Left renal pelvis (tissue), 4 donors: ENCODE results near the gene TMOD3. TPM values are rescaled to one million over a fixed set of nuclear protein-coding genes. Genes with fewer than 3 reads are reported as not detected.

Experiments
- DNase-seq, 4 donors: peaks; one replicate each; pipeline ENCODE4 v3.0.0-alpha.2; 2013; ENCODE audit warnings: low read depth in 4 of 4, low spot score in 3 of 4
- polyA plus RNA-seq, 4 donors: library from polyadenylated mRNA; unstranded; fragments of 120-200 nt; gene quantifications; one replicate each; pipeline ENCODE4 v1.2.1, GENCODE V29; 2013; ENCODE audit not compliant: insufficient read length in 4 of 4

The TMOD3 gene
- polyA plus RNA-seq, 4 donors, result 38.2 to 60.0 (median 50.6) TPM

GRCh38 chr15:51889486-51889885 is 60.0 kb downstream of the TMOD3 start:
- DNase-seq, result no peak

- DNase-seq, result no peak
Measured at GRCh38 chr15:51904421-51904820, 75.0 kb downstream of the TMOD3 start.

- no peak for DNase-seq
Measured at GRCh38 chr15:51904931-51905330, 75.5 kb downstream of the TMOD3 start.

DNA sequence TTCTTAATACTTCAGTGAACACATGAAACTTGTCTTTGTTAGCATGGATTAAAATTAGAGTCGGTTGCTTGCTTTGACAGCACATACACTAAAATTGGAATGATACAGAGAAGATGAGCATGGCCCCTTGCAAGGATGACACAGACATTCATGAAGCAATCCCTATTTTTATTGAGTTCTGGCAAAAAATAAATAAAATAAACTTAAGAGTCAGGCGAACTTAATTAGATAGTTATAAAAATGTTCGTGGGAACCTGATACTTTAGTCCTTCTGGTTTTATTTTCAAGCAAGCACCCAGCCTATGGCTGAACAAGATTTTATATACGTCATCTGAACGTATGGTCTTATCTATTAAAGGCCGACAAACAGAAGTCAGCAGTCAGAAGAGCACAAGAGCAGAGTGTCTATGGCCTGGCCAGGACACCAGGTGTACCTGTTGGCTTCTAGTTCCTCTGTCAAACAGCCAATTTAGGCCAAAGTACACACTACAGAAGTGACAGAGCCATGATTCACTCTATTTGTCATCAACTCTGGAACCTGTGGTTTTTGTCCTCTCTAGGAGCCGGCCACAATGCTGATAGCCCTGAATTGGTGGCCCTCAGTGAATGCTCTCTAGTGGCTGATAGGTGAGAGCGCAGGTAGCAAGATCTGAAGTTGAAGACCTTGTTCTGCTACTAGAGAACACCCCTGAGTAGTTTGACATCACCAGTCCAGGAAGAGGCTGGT is 77.8 kb downstream of the TMOD3 start:
- no peak for DNase-seq

- no peak for DNase-seq
Measured at GRCh38 chr15:51908316-51908715, 78.9 kb downstream of the TMOD3 start.

GRCh38 chr15:51909584-51909983 is 80.1 kb downstream of the TMOD3 start:
- DNase-seq, result no peak

DNA sequence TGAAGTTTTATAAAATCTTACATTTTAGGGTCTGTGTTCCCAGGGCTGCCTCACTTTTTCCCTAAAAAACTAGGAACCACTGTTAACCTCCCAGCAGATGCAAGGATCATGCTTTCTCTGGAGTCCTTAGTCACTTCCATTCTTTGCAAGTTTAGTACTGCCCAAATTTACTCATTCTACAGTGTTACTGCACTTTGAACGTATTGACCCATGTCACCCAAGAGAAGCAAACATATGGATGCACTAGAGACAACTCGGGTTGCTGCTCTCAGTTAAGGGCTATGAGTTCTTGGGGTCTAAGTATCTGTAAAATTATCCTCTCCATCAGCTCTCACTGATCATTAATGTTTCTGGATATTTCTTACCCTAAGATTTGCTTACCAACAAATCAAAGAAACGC is 83.1 kb downstream of the TMOD3 start:
- no peak for DNase-seq

- no peak for DNase-seq
Measured at GRCh38 chr15:51917493-51917892, 88.0 kb downstream of the TMOD3 start.

DNA sequence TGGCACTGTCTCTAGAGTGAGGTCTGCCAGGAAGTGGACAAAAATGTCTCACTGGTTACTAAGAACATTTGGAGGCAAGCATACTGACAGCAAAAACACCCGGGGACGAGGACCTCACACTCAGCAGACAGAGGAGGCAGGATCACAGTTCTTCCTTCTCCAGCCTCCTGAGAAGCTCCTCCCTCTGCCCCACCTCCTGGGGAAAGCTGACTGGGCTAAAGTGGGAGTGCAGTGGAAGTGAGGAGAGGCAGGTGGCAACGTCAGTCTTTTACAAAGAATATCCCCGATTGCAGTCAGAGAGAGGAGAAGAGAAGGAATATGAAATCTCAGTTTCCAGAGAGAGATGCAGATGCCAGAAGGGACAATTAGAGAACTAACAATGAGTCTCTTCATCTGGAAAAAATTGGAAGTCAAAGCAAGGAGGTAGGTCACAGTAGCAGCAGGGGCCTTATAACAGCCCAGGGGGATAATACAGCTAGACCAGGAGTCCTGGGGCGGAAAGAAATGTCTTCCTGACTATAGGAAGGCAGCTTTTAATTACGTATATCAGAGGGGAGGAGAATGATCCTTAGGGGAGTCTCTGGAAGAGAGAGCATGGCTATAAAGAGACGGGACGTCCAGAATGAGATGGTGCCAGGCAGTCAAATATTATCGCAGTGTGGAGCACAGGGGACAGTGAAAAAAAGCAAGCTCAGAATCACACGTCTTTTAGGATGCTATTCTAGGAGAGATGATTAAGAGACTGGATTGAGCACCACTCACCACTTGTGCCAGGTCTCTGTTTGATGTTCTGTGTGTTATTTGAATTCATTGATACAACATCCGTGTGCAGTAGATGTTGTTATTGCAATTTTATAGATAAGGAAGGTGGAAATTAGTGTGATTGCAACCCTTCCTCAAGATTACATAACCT is 95.0 kb downstream of the TMOD3 start:
- DNase-seq, result no peak

- no peak for DNase-seq
Measured at GRCh38 chr15:51926809-51927208, 97.4 kb downstream of the TMOD3 start.

- DNase-seq, result no peak
Measured at GRCh38 chr15:51931016-51931415, 101.6 kb downstream of the TMOD3 start.

- no peak for DNase-seq
Measured at GRCh38 chr15:51931638-51932037, 102.2 kb downstream of the TMOD3 start.

DNA sequence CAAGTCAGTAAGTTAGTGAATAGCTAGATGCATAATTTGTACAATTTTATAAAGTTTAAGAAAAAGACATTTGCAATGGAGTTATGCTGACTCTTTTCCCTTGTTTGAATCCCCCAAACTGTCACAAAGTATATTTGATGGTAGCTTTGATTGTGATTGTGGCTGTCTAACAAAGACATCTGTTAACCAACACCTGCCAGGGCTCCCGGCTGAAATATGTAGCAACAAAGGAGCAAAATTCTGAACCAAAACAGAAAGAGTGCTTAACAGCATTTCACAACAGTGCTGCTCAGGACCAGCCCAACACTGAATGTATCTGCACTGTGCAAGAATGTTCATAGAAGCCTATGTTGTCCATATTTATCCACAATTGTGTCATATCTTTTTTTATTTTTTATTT is 102.7 kb downstream of the TMOD3 start:
- no peak for DNase-seq

DNA sequence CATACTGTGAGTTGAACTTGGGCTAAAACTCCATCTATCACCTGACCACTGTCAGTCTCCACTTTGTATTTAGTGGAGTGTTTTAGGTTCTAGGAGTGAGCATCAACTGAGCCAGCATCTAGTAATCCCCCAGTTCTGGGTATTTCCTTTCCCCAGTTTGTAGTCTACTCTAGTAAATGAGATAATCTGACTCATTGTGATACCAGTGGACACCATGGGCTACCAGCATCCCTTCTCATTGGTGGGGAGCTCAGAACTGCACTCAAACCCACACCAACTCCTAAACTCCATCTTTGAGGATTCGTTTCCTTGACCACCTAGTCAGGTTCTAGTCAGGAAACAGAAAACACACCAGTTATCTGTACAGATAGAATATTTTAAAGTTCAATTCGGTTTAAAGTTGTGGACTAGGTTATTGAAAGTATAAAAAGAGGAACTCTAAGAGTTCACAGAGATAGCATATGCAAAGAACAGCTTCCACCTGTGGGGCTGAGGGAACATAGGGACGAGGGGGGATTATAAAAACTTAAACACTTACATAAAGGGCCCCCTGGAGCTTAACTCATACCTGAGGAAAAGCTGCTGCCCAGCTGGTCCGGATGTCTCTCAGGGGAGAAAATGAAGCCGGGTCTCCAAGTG is 106.1 kb downstream of the TMOD3 start:
- no peak for DNase-seq

DNA sequence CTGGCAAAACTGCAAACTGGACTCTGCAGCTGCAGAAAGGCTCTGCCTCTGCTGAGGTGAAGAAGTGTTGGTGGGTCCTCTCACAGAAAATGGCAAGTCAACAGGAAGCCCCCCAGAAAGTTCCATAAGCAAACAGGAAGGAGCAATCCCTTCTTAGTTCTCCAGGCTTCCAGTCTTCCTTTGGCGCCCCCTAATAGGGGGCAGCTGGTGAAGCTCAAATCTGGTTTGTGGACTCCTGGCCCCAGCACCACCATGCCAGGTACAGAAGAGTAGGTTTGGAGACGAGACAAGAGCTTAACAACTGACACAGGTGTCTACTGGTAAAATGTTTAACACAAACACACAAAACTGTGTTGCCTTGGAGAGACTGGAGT is 106.6 kb downstream of the TMOD3 start:
- DNase-seq, result no peak

DNA sequence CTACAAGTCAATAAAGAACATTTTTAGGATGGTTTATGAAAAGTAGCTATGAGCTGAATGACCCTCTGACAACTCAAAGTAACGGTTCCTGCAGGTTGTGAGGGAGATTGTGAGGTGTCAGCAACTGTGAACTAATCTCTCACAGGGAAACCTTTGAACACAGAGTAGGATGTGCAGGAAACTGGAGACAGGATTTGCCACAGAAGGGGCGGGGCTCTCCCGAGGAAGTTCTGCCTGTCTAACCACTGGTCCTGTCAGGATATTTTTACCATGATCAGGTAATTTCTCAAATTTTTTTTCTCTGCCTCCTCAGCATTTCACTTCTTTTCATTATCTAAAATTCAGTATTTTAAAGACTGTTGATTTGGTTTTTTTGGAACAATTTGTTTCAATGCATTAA is 108.8 kb downstream of the TMOD3 start:
- DNase-seq, result no peak

DNA sequence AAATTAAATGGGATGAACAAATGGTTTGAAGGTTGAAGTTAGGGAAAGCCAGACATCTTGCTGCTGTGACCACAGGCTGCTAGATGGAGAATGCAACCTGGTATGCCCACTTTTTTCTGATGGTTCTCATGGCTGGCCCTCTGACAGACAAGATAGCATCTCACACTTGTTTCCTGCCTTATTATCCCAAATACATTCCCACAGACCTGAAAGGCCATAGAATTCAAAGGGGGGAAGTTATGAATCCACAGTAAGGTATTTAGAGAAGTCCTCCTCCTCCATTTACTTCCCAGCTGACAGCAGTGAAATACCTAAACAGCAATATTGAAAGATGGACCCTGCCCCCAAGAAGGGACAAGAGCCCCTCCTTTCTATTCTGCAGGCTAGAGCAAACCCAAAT is 109.8 kb downstream of the TMOD3 start:
- no peak for DNase-seq

DNA sequence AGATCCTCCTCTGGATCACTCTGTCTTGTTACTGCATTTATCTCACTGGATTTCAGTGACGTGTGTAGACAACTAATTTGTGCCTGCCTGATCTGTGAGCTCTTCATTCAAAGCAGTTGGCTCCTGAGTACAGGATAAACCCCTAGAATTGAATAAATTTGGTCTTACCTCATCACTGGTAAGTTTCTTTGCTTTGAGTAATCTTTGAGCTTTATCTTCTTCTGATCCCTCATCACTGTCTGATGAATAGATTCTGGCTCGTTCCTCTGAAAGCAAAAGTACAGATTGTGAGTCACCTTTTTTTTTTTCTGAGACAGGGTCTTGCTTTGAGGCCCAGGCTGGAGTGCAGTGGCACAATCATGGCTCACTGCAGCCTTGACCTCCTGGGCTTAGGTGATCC is 117.7 kb downstream of the TMOD3 start:
- DNase-seq, result no peak

DNA sequence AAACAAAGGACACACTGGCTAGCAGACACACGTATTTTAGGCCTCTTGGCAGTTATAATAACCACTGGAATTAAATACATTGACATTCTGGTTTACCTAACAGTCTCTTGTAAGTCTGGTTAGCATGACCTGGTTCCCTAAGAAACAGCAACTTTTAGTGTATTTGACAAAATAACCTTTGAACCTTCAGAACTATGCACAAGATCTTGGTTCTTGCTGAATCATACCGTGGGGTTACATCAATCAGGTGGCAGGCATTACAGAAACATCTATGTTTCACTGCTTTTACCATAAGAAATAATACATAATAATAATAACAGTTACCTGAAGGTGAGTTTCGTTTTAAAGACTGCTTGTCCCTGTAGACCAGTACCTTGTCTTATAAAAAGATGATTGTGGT is 123.4 kb downstream of the TMOD3 start:
- DNase-seq, result no peak

- no peak for DNase-seq
Measured at GRCh38 chr15:51955504-51955903, 126.1 kb downstream of the TMOD3 start.
